NCI-H510A (cell line): ENCODE data around the gene GLRA2.

Source experiments
- DNase-seq: peaks from one replicate; lab custom pipeline; 2025; lab: John Stamatoyannopoulos, UW

Gene GLRA2

GRCh38 chrX:14529290-14529989 is at the start of gene GLRA2:
Gene GLRA2 (plus strand): TSS chrX:14529536. CDS start chrX:14530058, 522 bp downstream.
- DNase-seq: no peak

DNA sequence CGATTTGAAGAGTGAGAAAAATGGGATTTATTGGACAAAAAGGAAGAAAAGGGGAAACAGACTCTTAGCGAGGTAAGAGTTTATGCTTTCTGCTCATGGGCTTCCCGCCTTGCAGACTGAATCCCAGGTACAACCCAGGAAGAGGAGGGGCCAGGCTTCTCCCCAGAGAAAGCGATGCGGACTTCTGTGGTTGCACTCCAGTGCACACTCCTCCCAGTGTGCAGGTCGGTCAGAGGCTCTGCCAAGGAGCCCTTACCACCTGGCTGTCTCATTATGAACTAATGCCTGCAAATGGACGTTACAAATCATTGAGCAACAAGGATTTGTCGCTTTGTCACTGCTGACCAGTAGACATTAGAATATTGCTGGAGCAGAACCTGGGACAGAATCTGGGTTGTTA is 39.9 kb upstream of the GLRA2 start:
- DNase-seq: no peak

DNA sequence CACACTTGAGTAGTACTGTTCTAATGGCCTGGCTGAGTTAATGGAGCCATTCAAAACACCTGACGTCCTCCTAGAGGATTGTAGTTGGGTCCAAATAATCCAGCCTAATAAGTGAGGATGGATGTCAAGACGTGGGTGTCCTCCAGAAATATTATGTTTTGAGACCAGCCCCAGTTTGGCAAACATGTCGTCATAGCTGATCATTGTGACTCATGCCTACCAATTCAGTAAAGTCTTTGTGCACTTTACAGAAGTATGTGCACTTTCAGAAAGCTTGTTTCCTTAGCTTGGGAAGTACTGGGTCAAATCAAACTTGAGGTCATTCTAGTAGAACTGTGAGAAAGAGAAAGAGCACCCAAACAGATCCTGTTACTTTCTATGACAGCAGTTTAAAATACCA is 37.6 kb upstream of the GLRA2 start:
- no peak for DNase-seq

DNA sequence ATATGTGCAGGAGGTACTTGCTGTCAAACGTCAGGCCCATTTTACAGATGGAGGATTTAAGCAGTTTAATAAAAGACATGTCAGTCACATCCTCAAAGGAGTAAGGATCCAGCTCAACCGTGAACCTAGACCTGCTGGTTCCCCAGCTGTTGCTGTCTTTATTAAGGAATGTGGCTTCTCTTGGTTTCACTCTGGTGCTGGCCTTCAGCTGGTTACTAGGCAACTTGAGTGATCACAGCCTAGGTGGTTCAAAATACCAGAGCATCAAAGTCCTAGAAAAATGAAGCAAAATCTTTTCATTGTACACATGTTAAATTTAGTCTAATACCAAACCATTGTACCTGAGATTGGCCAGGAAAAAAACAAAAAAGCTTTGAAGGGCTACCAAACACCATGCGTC is 32.7 kb upstream of the GLRA2 start:
- DNase-seq: no peak

GRCh38 chrX:14497184-14497666 is 32.1 kb upstream of the GLRA2 start:
- no peak for DNase-seq

DNA sequence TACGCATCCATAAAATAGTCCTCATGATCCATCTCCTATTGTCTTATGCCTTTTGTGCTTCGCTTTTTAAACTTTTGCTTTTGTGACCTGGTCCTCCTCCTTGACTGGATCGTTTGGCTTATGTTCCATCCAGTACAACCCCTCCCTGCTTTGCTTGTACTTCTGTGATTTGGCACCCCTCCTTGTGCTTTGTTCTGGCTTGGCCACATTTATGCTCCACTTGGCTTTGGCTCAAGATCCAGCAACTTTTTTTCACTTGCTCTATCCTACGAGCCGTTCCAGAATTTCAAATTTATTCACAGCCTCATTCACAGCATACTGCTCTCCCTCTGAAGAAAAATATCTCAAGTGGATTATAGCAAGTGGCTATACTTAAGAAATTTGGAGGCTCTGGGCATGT is 28.0 kb upstream of the GLRA2 start:
- DNase-seq: no peak

DNA sequence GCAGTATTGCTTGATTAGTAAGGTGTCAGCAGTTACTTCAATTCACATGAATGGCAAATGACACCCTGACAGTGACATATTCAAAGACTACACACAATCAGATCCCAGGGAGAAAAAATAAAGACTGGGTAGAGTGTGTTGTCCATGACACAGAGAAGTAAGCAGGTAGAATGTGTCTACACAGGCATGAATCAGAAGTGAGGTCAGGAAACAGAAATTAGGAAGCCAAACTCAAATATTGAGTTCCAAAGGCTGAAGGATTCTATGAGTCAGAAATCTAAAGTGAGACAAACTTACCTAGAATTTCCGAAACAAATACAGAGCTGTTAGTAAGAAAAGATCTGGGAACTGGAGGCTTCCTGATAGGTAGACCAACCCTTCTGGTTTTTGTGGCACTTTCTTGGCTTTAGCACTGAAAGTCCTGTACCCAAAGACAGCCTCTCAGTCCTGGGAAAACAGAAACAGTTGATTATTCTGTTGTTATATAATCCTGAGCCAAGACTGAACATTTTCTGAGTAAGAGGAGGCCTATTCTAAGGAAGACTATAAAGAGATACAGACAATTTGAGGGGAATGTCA is 24.3 kb upstream of the GLRA2 start:
- DNase-seq: no peak

GRCh38 chrX:14505648-14506047 is 23.7 kb upstream of the GLRA2 start:
- DNase-seq: no peak

GRCh38 chrX:14506866-14507265 is 22.5 kb upstream of the GLRA2 start:
- DNase-seq: no peak

- no peak for DNase-seq
These were observed 21.2 kb upstream of the GLRA2 start for GRCh38 chrX:14508025-14508690.

DNA sequence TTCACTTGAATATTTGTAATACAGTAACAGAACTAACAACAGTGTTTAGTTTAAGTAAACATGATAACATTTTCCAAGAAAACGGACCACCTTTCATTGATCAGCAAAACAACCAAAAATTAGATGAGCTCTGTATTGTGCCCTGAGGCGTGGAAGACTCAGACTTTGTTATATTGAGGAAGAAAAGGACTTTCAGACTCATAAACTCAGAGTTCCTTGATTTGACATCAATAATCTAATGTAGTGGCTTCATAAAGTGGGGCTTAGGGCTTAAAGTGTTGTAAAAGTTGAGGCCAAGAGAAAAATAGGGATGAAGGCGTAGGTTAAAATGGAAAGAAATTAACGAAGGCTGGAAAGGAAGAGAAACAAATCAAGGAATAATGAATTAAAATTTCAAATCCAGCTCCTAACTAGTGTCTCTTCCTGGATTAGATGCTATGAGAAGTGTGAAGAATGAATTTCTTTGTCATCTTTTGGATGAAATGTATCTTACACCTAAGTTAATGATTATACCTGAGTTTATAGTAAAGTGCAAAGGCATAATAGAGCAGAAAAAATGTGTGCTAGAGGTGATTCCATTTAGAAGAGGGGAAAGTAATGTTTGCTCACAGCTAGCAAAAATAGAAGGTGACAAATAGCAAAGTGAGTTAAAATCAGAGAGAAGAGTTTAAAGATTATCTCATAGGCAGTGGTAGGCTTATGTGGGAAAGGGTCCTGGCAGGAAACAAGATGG is 19.8 kb upstream of the GLRA2 start:
- no peak for DNase-seq

DNA sequence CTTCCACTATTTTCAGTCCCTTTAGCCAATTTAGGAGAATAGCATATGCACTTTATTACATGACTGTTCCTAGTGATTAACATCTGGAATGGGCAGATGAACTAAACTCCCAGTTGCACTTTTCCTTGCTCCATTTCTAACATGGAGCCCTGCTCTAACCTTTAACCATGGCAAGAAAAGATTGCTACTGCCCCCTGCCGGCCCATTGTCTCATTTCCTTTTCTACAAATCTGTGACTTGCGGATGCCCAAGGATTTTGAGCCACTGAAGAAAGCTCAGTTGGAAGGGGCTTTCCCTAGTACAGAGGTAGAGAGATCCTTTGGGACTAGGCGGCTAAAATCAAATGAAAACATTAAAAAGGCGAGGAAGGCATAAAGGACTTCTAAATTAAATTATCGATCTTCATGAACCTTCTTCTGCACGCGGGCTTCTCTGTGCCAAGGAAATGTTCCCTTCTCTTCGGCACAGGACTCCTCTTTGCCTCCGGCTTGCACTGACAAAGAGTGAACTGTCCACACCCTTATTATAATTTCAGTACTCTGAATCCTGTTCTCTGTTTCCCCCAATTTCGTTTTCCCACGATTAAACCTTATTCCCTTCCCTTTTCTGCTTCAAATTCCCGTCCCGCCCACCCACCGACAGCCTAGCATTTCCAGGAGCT is 577 bp upstream of the GLRA2 start:
- DNase-seq: no peak

DNA sequence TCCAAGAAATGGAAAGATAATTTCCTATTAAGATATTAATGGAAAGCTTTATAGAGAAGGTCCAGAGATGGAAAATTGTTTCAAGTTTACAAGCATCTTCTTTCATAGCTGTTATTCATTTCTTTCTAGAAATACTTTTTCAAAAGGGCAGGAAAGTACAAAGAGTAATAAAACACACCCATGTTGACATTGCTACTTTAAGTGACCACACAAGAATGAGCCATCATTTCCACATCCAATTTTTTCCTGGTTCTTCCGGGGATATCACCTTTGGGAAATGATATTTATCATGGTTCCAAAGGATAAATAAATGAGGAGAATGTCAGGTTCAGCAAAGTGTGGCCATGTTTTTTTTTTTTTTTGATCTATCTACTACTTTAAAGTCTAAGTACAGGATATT is 4.5 kb downstream of the GLRA2 start:
- DNase-seq: no peak

GRCh38 chrX:14546190-14546589 is 16.9 kb downstream of the GLRA2 start:
- DNase-seq: no peak

DNA sequence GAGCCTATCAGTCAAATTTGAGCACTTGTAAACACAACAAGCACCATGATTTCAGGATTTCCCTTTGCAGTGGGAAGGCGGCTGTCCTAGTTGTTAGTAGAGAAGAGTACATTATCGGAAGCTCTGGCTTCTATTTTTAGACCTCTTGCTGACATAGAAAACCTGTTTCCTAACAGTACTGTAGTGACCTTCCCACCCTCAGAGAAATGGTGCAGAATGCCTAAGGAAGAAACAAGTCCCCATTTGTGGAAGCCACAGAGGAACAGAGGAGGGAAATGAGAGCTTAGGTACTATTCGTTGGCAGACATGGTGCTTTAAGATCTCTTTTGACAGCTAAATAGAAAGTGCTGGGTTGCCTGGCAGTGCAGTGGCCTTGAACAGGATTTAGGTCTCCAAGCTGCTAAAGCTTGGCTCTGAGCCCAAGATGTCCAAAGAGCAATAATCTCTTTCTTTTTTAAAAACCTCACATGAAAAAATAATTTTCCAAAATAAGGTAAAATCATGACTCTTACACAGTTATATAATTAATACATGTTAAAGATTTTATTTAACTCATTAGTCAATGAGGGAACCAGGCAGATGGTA is 24.9 kb downstream of the GLRA2 start:
- DNase-seq: no peak

DNA sequence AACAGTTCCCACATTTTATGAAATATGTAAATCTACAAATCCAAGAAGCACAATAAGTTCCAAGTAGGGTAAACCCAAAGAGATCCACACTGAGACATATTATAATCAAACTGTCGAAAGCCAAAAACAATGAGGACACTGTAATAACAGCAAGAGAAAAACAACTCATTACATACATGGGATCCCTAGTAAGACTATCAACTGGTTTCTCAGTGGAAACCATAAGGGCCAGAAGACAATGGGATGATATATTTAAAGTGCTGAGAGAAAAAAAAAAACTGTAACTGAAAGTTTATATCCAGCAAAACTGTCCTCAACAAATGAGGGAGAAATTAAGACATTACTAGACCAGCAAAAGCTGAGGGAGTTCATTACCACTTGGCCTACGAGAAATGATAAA is 34.7 kb downstream of the GLRA2 start:
- no peak for DNase-seq

DNA sequence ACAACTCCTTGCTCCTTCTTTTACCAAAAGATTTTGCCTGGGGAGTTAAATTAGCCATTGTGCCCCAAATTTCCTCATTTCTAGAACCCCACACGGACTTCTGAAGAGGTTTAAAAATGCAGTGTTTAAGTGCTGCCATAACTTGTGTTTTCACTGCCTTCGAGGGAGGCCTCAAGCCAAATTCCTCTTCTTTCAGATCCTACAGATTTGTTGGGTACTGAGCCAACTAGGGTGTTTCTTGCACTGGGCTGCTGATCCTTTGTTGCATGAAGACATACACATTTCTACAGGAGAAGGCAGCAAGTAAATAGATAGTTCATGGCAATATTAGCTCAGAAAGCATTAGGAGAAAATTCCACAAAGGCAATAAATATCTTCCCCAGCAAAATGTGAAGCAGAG is 43.8 kb downstream of the GLRA2 start:
- no peak for DNase-seq

GRCh38 chrX:14581081-14581480 is 51.7 kb downstream of the GLRA2 start:
- DNase-seq: no peak

DNA sequence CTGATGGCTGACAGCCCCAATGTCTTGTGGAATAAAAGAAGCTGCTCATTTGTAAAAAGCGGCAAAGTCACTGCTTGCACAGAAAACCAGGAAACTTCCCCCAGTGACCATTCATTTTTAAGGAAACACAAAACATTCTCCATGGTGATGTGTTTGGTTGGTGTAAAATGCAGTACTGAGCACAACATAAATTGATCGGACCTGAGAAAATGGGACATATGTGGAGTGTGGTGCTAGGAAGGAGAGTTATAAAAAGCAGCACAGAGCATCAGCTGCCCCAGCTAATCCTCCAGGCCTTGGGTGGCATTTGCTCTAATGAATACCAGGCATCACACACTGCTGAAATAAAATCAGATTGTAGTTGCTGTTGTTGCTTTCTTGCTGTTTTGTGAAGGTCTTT is 55.2 kb downstream of the GLRA2 start:
- DNase-seq: no peak

- DNase-seq: no peak
These were observed 60.9 kb downstream of the GLRA2 start for GRCh38 chrX:14590216-14590615.

- no peak for DNase-seq
These were observed 61.5 kb downstream of the GLRA2 start for GRCh38 chrX:14590693-14591424.
